HG02943 (cell line): Measurements from ENCODE around the gene TMEM140.

ENCODE experiments used
- ATAC-seq: cut with Tn5 transposase; IDR thresholded peaks from one replicate; pipeline ENCODE4 v1.9.1; 2021; ENCODE audit warnings: mild to moderate bottlenecking, low read depth, moderate library complexity; ENCODE audit not compliant: unreplicated experiment

TMEM140 gene

DNA sequence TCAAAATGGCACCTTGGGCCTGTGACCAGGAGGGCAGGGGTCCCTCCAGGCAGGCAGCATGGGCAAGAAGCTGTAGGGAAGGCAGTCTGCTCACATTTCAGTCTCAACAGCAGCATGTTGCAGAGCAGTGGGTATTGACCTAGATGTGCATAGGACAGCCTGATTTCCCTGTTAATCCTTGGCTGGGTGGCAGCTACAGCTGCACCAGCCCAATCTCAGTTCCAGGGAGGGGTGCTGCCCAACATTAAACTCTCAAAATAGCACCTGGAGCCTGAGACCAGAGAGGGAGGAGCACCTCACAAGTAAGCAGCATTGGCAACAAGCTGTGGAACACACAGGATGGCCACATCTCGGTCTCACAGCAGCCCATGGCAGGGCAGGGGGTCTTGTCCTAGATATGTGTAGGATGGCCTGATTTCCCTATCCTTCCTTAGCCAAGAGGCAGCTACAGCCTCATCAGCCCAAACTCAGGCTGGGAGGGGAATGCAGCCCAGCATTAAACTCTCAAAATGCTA is 10.3 kb downstream of the TMEM140 start:
- ATAC-seq = no peak

DNA sequence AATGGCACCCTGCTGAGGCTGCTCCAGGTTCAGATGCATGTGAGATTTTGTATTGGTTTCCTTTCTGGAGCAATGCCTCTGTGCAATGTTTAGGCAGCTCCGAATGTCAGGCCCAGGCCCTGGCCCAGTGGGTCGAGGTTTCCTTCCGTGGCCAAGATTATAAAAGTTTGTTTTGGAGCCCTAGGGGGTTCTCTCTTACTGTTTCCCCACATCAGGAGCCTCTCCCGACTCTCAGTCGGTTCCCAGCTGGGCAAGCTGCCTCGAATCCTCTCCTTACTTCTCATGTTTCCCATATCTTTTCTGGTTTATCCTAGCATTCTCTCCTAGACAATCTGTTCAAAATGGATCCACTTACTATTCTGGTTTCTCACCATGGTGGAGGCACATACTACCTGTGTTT is 11.0 kb downstream of the TMEM140 start:
- no peak for ATAC-seq

DNA sequence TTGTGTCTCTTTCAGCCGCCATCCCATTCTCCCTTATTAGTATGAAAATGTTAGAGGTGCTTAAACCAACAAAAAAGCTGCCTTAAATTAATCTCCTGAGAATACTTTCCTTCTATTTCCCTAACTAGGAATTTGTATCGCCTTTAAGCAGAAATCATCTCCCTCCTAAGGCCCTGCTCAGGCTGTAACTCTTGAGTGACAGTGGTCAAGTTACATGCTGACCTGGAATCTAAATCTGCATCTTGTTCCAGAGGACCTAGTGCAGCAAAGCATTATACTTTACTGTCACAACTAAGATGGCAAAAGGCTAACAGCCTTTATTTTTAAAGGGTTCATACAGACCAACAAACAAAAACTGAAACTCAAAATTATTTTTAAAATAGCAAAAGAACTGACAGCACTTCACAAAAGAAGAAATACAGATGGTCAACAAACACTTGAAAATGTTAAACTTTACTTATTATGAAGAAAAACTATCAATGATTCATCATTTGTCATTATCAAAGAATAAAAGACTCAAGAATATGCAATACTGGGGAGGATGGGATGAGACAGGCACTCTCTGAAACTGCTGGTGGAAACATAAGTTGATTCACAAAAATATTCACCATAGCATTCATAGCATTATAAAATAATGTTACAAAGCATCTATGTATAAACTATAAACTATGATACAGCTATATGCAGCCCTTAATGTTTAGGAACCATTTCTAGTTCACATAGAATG is 11.7 kb downstream of the TMEM140 start:
- no peak for ATAC-seq

DNA sequence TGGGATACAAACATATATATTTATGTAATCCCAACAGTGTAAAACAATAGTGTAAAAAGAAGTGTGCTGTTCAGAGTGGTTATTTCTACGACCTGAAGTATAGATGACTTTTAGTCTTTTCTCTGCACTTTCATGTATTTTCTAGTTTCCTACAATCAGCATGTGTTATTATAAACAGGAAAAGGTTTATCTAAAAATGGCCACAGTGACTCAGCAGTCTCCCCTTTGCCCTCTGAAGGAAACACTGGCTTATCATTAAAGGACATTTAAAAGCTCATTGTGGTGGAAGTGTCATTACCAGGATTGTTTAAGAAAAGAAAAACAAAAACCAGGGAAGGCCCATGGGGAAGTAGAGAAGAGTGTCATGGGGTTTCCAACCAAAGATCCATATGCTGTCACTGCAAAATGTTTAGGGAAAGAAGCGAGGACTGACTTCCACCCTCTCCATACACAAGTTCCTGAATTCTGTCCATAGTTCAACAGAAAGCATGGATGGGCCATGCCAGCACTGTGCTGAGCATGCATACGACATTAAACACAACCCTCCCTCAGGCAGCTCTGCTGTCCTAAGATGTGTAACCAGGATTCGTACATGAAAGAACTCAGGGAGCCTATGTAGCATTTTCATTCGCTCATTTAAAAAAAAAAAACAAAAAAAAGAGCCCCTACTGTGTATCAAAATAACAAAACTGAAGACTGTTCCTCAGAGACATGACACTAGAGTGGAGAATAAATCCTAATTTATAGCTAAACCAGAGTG is 12.4 kb downstream of the TMEM140 start:
- no peak for ATAC-seq

DNA sequence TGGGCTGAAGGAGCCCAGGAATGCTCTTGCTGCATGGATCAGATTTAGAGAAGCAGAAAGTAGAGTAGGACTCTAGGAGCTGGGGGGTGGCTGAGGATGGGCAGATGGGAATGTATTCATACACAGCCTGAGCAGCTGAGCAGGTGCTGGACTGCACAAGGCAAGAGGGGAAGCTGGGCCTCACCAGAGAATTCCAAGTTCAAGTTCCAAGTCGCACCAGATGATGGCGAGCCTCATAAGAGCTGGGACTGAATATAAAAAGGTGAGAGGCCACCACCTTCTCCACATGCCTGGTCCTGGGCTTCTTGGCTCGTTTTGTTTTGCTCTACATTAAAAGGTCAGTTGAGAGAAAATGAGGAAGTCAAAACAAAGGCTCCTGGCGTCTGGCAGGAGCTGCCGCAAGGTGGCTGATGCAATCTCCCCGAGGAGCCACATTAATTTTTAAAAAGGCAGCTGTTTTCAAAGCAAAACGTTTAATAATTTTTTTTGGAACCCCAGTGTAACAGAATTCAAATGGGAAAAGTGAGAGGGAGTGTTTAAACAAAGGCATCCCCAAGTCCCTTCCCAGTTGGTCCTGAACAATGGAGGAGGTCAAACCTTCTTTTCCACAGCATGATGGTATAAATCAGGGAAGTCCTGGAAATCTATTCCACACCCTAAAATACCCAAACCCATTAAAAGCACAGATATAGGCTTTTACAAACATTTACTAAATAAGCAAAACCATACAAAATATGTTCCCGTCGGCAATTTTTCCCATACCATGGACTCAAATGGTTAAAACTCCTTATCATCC is 13.2 kb downstream of the TMEM140 start:
- ATAC-seq = no peak

DNA sequence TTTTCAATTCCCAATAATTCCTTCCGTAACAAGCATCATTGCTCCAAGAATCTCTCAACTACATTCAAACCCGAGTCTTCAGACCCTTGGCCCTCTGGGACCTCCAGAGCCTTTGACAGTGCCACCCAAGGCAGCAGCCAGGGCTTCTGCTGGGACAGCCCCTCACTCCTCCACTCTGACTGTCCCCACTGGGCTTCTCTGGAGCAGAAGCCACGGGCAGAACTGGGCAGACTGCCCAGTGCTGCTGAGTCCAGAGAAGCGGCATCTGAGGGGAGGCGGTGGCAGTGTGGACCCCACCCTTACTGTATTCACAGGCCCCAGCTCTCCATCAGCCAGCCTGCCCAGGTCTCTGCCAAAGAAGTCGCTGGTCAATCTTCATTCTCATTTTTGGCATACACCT is 13.8 kb downstream of the TMEM140 start:
- ATAC-seq = no peak

DNA sequence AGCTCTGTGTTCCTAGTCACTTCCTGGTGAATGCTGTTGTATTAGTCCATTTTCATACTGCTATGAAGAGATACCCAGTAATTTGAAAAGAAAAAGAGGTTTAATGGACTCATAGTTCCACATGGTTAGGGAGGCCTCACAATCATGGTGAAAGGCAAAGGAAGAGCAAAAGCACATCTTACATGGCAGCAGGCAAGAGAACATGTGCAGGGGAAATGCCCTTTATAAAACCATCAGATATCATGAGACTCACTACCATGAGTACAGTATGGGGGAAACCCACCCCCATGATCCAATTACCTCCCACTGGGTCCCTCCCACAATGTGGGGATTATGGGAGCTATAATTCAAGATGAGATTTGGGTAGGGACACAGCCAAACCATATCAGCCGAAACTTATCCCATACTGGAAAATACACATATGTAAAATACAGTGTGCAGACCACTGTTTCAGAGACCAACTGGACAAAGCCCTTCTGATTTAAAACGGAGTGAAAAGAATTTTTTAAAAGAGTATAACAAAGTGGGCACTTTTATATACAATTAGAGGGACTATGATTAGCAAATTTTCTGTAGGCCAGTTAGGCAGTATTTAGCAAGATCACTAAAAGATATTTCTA is 14.6 kb downstream of the TMEM140 start:
- ATAC-seq = no peak

DNA sequence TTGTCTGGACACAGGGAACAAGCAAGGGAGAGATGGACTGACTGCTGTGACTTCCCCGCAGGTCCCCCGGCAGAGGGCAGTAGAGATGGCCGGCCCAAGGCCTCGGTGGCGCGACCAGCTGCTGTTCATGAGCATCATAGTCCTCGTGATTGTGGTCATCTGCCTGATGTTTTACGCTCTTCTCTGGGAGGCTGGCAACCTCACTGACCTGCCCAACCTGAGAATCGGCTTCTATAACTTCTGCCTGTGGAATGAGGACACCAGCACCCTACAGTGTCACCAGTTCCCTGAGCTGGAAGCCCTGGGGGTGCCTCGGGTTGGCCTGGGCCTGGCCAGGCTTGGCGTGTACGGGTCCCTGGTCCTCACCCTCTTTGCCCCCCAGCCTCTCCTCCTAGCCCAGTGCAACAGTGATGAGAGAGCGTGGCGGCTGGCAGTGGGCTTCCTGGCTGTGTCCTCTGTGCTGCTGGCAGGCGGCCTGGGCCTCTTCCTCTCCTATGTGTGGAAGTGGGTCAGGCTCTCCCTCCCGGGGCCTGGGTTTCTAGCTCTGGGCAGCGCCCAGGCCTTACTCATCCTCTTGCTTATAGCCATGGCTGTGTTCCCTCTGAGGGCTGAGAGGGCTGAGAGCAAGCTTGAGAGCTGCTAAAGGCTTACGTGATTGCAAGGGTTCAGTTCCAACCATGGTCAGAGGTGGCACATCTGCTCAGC is 16.6 kb downstream of the TMEM140 start:
- ATAC-seq = no peak

DNA sequence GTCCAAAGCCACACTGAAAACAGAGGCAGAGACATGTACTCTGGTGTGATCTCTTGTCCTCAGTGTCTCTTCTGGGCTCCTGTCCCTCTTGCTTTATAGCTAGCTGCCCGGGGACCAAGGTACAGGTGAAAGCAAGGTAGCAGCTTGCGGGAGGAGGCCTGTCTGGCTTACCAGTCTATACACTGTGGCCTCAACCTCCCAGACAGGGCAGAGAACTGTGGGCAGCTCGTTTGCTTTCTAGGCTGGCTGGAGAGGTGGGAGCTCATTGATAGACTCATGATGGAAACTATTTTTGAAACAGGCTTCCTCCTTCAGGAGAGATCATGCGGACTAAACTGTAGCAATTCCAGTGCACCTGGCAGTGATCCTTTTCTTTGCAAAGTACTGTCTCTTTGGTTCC is 18.0 kb downstream of the TMEM140 start:
- ATAC-seq = no peak

DNA sequence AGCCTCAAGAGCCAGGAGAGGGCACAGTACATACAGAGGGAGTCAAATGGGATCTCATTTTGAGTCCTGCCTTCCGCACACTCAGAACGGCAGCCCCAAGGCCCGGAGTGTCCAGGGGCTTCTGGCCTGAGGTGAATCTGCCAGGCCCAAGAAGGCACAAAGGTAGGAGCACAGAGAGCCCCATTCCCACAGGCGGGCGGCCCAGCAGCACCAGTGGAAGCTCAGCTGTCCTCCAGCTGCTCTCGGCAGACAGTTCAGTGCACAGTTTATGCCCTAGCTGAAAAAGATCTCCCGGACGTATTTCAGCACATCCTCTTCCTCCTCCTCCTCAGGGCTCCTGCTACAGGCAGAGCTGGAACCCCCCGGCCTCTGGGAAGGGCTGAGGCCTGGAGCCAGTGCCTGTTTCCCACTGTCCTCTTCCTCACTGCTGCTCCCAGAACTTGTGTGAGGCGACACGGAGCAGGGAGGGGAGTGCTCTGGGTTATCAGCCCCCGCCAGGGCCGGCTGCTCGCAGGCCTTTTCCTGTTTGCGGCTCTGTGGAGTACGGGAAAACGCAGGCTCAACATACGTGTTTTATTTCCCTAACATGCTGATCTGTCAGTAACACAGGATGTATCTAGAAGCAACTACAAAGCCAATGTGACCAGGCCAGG is 18.6 kb downstream of the TMEM140 start:
- ATAC-seq = no peak

DNA sequence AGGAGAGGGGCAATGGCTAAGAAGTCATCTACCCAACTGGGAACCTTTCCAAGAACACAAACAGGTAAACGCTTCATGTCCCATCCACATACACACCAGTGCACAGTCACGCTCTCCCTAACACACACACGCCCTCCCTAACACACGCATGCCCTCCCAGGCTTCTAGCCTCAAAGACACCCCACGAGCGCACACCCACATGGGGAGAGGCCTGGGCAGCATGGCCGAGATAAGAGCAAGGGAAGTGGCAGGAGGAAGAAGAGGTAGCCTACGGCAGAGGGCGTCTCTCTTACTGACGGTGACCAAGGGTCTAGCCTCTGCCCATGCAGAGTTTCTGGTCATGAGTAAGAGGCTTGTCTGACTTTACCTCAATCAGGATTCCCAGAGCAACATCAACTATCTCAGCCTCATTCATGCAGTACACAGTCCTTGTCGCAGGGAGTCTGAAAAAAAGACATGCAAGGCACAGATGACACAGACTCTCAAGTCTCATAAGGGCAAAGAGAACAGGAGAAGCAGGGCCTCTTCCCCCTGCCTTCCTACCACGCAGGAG is 19.6 kb downstream of the TMEM140 start:
- ATAC-seq = no peak

DNA sequence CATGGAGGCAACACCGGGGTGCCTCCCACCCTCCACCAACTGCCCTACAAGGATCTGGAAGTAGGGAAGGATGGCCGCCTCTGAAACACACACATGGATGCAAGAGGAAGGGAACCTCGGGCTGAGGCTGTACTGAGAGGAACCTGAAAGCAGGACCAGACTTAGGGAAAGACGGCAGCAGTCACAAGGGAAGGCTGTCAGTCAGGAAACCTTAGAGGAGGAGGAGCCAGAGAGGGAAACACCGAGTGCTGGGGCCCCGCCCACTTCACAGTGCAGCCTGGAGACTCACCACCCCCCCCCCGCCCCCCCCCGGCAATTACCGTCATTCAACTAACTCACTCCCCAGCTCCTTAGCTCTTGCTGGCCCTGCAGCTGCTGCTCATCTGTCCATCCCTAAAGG is 20.1 kb downstream of the TMEM140 start:
- ATAC-seq = no peak

DNA sequence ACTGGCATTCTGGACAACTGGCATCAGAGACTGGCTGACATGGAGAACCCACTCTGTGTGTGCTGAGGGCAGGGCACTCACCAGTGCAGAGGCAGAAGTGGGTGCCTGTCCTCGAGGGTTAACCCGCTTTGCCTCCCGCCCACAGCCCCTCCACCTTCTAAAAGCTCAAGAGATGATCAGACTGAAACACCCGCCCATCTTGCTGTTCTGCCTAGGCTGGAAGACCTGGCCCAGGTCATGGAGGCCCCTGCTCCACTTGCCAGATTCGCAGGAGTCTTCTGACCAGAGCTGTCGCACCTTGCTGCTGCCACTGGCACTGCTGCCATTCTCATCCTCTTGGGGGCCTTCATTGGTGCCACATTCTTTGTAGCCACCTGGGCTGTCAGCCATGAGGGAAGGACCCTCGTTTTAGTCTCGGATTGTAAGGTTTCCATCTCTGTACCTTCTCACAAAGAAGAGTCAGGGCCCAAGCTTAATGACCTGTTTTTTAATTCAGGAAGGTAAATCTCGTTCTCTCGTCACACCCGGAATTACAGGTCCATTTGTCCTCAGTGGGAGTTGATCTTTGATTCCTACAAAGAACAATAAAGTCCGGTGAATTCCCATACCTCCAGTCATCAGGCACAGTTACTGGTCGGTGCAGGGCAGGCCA is 20.7 kb downstream of the TMEM140 start:
- no peak for ATAC-seq

DNA sequence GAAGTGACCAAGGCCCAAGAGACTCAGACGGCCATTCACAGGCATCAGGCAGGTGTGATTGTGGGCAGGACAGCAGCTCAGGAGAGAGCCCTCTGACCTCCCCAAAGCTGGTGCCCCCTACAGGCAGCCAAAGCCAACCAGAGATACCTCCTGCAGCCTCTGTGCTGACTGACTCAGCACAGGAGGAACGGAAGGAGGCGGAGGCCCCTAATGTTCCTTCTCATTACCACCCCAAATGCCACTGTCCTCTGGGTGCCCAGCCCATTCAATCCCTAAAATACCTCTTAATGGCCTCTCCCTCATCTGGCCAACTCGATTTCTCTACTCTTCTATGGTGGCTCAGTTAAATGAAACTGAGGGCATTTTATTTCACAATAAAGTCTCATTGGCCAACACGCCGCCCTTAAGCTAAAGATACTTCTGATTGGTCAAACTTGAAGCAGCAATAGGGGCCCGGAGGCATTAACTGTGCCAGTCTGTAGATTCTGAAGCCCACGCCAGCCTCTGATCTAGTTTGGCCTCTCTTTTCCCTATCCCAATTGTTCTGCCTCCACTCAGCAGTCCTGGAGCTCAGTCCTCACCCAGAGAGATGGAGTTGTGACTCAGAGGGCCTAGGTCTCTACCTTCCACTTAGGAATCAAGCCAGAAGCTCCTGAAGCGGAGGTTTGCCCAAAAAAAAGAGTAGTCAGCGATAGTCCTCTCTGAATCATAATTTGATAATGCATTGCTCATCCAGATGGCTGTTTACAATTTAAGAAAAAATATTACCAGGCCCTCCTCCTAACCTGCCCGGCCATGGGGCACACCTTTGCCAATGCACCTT is 21.5 kb downstream of the TMEM140 start:
- peak; percentile 45 for ATAC-seq

DNA sequence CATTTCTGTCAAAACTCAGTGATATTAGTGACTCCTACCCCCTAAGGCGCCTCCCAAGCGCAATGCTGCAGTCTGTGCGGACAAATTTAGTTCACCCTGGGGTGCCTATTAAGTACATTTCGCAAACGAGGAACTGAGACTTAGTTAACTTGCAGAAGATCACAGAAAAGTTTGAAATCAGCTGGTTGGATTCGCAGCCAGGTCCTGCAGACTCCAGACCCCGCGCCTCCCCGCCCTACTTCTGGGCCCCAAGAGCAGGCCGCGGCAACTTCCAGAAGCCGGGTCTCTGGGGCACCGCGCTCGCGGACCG is 22.0 kb downstream of the TMEM140 start:
- ATAC-seq = peak; percentile 18

DNA sequence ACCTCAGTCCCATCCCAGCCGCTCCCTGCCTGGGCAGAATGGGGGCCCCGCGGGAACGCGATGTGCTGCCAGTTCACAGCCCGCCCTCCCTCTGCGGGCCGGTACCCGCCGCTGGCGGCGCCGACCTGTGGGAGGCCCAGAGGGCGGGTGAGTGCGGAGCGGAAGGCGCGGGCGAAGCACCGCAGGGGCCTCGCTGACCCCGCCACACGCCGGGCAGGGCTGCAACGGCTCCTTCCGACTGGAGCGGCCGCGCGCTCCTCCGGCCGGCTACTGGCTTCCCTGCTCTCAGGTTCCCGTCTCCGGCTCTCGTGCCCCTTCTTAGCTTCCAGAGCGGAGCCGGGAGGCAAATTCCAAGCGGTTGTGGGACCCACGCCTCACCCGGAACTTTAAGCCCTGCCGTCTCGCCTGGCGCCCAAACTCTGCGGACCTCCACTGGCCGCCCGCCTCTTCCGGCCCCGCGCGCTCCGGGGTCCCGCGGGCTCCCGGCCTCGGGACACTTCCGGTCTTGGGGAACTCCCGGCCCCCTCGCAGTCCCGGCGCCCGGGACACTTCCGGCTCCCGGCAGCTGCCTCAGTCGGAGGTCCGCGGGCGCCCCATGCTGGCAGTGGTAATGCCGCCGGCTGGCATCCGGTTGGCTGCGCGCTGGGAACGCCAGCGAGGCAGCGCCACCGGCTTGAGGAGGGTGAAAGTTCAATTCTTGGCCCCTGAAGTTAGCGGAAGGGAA is 22.6 kb downstream of the TMEM140 start, which contains the start of gene CYREN:
TSS of gene CYREN (minus strand) at position 434 of the 724 bp plus-strand sequence. CDS start 1,785 bp downstream, outside the sequence.
- peak; percentile 68 for ATAC-seq

DNA sequence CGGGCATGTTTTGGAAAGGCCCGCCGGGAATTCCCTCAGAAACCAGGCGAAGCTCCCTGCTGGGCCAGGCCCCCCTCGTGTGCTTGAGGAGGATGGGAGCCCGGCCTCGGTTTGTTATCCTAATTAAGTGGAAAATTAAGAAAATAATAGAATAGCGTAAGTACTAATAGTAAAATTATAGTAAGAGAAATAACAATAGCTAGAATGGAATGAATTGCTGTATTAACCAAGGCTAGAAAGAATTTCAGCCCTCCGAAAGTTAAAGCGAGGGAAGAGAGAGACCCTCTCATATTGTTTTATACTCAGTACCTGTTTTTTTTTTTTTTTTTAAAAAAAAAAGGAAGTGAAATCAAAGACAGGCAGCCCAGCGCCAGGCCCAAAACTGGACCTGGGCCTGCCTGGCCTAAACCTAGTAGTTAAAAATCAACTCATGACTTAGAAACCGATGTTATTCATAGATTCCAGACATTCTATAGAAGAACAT is 23.2 kb downstream of the TMEM140 start:
- ATAC-seq = peak; percentile 54
